Measurements from ENCODE around the gene PCGF3.

PCGF3 gene

GRCh38 chr4:674172-675035 is 31.2 kb upstream of the PCGF3 start, which contains the start of the genes ATP5ME and MYL5 (continued):
- no peak for TF ChIP-seq ZNF341 (tag by site-specific recombination; IDR thresholded peaks at IDR 0.05; ENCODE audit: low read depth)
- no peak for TF ChIP-seq ZNF701 (tag by site-specific recombination; IDR thresholded peaks at IDR 0.05)
- no peak for TF ChIP-seq ZNF292 (tag by site-specific recombination; IDR thresholded peaks at IDR 0.05; ENCODE audit: borderline replicate concordance, low read depth)
- TF ChIP-seq ZNF623 (tag by site-specific recombination; IDR thresholded peaks at IDR 0.05): no peak
- TF ChIP-seq ZNF23 (tag by site-specific recombination; IDR thresholded peaks at IDR 0.05; ENCODE audit: borderline replicate concordance): no peak
- peak; percentile 85 for TF ChIP-seq ZBTB11 (tag by site-specific recombination; conservative IDR thresholded peaks at IDR 0.05; ENCODE audit: low read depth)
- no peak for TF ChIP-seq ZNF529 (tag by site-specific recombination; IDR thresholded peaks at IDR 0.05; ENCODE audit: insufficient replicate concordance)
- peak; percentile 70 for TF ChIP-seq GLIS1 (tag by site-specific recombination; IDR thresholded peaks at IDR 0.05)
- TF ChIP-seq ZNF26 (tag by site-specific recombination; IDR thresholded peaks at IDR 0.05): no peak
- no peak for TF ChIP-seq ZNF658 (tag by site-specific recombination; IDR thresholded peaks at IDR 0.05)
- TF ChIP-seq ZBTB6 (tag by site-specific recombination; IDR thresholded peaks at IDR 0.05): no peak
- no peak for TF ChIP-seq ZNF311 (tag by site-specific recombination; IDR thresholded peaks at IDR 0.05; ENCODE audit: borderline replicate concordance)
- TF ChIP-seq ZSCAN30 (tag by site-specific recombination; IDR thresholded peaks at IDR 0.05): no peak
- peak; percentile 99 for TF ChIP-seq CTCF (tag by site-specific recombination; IDR thresholded peaks at IDR 0.05)
- no peak for TF ChIP-seq ZNF280D (tag by site-specific recombination; IDR thresholded peaks at IDR 0.05)
- TF ChIP-seq ZNF830 (tag by site-specific recombination; IDR thresholded peaks at IDR 0.05; ENCODE audit: low read depth): no peak
- no peak for TF ChIP-seq ZNF426 (tag by site-specific recombination; IDR thresholded peaks at IDR 0.05)
- peak; percentile 63; the same call in 1 of the 2 replicates for TF ChIP-seq KLF1 (tag by site-specific recombination; IDR thresholded peaks at IDR 0.05)
- 0 out of 2 replicates have a peak, but pooled peaks have one; percentile 56 for TF ChIP-seq ZNF501 (tag by site-specific recombination; IDR thresholded peaks at IDR 0.05)
- TF ChIP-seq ZSCAN4 (tag by site-specific recombination; IDR thresholded peaks at IDR 0.05): no peak
- no peak for TF ChIP-seq PRDM10 (tag by site-specific recombination; IDR thresholded peaks at IDR 0.05)
- TF ChIP-seq MEIS1 (CRISPR knock-in tag; IDR thresholded peaks at IDR 0.05; ENCODE audit: borderline replicate concordance): no peak
